ENCODE measurements around the gene TBCB.

The TBCB gene

GRCh38 chr19:36108684-36109083 is 6.6 kb upstream of the TBCB start:
- H3K4me3 ChIP-seq (replicated peaks in 1 of 2; ENCODE audit: low read depth in 2 of 2, low read length in 2 of 2): no peak overlapping the region
- no peak for TF ChIP-seq CTCF (IDR thresholded peaks at IDR 0.05; ENCODE audit: low read depth, low read length)
- DNase-seq (ENCODE audit: low read depth in 2 of 2): no peak

DNA sequence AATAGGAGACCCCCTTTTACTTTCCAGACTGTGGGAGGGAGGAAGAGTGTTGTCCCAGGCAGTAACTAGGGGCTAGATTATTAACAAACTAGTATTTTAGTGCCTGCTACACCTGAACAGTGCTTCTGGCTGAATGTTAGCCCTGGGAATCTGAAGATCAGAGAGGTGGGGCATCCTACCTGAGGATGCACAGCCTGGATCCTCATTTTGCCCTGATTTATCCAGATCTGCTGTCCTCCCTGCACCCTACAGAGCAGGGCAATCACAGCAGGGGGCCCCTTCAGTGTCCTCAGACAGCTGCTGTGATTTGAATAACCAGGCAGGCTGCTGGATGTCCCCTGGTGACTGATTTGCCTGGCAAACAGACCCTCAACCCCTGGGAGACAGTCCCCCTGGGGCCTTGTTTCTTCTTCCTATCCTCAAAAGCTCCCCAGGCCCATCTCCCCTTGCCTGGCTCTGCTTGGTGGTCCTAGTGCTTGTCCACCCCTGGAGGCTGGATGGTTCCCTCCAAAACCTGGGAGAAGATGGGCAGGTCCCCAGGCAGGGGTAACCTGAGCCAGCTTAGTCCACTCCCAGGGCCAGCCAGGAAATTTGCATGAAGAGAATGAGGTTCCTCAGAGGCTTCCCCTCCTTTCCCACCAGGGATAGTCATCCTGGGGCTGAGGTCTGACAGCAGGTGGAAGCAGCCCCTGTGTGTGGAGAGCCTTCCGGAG is 4.6 kb upstream of the TBCB start, which contains the start of gene OVOL3:
OVOL3 (plus strand) TSS at position 657 of the 713 bp plus-strand sequence. CDS start 60 bp downstream, outside the sequence.
- no peak for TF ChIP-seq CTCF (IDR thresholded peaks at IDR 0.05; ENCODE audit: low read depth, low read length)
- no peak for DNase-seq (ENCODE audit: low read depth in 2 of 2)
- H3K4me3 ChIP-seq (replicated peaks in 1 of 2; ENCODE audit: low read depth in 2 of 2, low read length in 2 of 2): no peak within 1 kb of the TSS

- no peak overlapping the region for H3K4me3 ChIP-seq (replicated peaks in 1 of 2; ENCODE audit: low read depth in 2 of 2, low read length in 2 of 2)
- no peak for TF ChIP-seq CTCF (IDR thresholded peaks at IDR 0.05; ENCODE audit: low read depth, low read length)
- DNase-seq (ENCODE audit: low read depth in 2 of 2): no peak
Measured at GRCh38 chr19:36111200-36111539, 4.1 kb upstream of the TBCB start.

- DNase-seq (ENCODE audit: low read depth in 2 of 2): no peak
- no peak for TF ChIP-seq CTCF (IDR thresholded peaks at IDR 0.05; ENCODE audit: low read depth, low read length)
- H3K4me3 ChIP-seq (replicated peaks in 1 of 2; ENCODE audit: low read depth in 2 of 2, low read length in 2 of 2): no peak overlapping the region
Measured at GRCh38 chr19:36112678-36113077, 2.6 kb upstream of the TBCB start.

GRCh38 chr19:36113425-36113824 is 1.8 kb upstream of the TBCB start:
- TF ChIP-seq CTCF (IDR thresholded peaks at IDR 0.05; ENCODE audit: low read depth, low read length): no peak
- DNase-seq (ENCODE audit: low read depth in 2 of 2): no peak
- H3K4me3 ChIP-seq (replicated peaks in 1 of 2; ENCODE audit: low read depth in 2 of 2, low read length in 2 of 2): peak overlapping the region; percentile 92 to 97

DNA sequence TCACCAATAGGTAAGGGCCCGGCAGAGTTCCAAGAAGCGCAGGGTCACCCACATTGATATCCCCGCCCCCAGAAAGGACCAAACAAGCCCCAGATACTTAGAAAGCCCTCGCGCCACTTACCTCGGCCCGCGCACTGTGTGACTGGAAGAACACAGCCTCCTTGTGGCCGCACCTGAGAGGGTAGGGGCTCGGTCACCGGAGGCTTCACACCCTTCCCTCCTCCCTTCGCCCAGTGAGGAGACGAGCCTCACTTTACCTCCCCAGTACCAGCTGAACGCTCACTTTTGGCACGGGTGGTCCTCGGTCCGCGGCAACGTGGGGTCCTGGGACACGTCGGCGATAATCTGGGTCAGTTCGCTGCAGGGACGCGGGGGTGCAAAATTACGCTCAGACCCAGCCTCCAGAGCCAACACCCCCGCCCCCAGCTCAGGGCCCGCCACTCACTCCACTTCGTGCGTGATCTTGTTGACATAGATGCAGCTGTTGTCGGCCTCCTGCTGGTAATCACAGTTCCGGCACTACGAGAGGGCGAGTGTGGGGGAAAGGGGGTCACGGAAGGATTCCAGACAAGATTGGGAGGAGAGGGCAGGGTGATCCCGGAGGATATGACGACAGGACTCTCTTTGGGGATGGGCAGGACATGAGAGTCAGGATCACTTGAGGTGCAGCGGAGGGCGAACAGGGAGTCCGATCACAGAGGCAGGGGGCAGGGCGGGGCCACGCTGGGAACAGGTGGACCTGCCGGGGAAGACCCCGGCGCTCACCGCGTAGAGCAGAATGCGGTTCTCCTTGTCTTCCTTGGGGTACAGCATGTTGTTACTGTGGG is 1.2 kb upstream of the TBCB start:
- peak; percentile 35 to 48 for DNase-seq (ENCODE audit: low read depth in 2 of 2)
- TF ChIP-seq CTCF (IDR thresholded peaks at IDR 0.05; ENCODE audit: low read depth, low read length): peak; percentile 13

More for the DNA sequence above, 1.2 kb upstream of the TBCB start:
- H3K4me3 ChIP-seq (replicated peaks in 1 of 2; ENCODE audit: low read depth in 2 of 2, low read length in 2 of 2): peak overlapping the region; percentile 92 to 97

Measured in cardiac fibroblast (primary cell).